Iris pigment epithelial cell (primary cell): ENCODE results near the gene DNAJC5G.
"Not testable (repeated sequence)": the region's sequence is repeated elsewhere in the genome, so short reads cannot be mapped to it uniquely, and the experiment has no call there.

Experiments used
- DNase-seq: peaks from one replicate; pipeline ENCODE4 v3.0.0-alpha.2; 2011; ENCODE audit warnings: low read depth

The DNAJC5G gene

DNA sequence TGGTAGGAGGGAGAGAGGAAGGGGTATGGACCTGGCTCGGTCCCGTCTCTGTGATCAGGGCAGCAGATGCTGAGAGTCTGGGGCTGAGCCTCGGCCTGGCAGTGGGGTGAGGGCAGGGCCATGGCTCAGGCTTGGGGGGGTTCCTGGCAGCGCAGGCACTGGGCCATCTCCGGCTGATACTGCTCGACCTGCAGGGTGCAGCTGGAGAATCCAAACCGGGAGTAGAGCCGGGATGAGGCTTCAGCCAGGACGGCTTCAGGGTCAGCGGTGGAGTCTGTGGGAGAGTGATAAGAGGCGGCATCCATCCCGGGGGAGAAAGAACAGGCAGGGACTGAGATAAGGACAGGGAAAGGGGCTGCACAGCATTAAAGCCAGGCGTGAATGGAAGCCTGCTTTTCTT lies 20.0 kb upstream of the DNAJC5G start:
- DNase-seq, result no peak

DNA sequence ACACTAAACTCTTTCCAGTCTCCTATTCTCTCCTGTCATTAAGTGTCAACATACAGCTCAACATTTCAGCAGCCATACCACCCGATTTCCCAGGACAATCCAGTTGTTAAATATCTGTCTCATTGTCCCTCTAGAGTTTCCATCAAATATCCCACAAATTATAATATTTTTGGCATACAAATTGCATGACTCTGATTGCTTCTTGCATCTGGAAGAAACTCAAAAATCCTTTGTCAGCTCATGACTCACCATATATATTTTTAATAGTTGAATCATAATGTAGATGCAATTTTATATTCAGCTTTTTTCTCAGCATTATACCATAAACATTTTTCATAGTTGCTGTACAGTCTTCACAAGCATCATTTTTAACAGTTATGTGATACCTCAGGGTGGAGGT lies 19.6 kb upstream of the DNAJC5G start:
- DNase-seq, result peak; percentile 44

DNA sequence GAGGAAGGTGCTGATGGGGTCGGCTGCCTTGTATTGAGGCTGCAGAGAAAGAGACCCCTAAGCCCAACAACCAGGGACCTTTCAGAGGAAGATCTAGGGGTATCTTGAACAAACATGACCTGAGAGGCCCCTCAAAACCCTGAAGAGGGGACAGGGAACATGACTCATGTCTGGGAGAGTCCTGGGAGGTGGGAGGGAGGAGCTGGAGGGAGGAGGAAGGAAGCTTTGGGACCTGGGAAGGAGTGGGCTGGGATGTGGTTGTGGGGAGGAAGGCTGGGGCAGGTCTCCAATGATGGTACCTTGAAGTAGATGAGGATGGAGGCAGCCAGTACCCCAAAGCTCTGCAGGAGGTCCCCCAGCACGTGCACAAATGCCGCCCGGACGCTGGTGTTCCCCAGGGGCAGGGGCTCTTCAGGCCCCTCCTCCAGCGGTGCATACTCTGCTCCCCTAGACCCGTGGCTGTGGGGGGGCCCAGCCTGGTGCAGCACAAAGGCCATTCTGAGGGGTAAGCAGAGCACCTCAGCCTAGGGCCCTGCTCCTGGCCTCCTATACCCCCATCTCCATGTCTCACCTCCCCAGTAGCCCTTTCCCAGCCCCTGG lies 18.3 kb upstream of the DNAJC5G start:
- no peak for DNase-seq

DNA sequence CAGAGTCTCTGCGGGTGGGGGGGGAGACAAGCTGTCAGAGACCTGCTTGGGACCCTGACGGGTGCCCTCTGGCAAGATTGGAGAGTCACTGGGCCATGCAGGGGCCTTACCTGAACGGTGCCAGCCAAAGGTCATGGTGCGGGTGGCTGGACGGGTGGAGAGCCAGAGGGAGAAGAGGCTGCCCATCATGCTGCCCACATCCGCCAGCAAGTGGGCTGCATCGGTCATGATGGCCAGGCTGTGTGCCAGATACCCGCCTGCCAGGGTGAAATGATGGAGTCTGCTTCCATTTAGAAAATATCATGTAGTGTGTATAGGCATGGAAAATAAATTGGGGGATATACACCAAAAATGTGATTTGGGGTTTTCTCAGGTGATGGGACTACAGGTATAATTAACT lies 17.2 kb upstream of the DNAJC5G start:
- DNase-seq, result no peak

DNA sequence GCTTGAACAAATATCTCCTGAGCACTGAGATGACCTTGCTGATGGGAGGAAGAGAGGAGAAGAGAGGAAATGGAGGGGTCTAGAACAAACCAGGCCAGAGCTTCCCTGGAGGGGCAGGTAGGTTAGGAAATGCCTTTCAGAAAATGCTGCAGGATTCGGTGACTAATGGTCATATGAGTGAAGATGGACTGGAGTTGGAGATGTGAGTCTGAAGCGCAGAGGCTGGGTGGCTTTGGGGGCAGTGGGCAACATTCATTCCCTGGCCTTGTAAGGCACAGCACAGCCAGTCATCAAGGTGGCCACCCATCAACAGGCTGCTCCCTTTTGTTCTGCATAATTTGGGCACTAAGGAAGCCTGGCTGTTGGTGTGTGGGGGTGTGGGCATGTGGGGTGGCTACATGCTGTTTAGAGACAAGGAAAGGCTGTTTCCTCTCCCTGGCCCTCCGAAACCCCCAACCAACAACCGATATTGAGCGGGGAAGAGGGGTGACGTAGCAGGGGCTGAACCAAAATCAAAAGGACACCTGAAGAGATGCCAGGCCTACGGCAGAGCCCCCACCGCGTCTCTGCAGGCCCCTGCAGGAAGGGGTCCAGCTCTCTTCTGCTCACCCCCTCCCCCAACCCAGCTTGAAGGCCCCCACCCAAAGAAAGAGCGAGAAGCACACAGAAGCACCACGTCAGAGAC lies 13.8 kb upstream of the DNAJC5G start:
- DNase-seq, result no peak

DNA sequence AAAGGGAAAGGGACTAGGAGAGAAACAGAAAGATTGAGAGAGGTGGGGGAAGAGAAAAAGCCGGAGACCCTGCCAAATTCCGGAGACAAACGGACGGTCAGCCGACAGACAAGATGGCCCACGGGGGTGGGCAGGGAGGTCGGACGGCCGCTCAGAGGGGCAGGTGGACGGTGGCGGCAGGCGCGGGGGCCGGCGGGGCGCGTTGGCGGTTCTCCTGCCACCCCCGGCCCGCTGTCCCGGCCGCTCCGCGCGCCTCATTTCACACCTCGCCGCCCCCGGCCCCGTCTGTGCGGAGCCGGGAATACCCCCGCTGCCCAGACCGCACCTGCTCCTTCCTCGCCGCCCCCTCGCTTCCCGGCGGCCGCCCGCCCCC lies 13.3 kb upstream of the DNAJC5G start:
- no peak for DNase-seq

DNA sequence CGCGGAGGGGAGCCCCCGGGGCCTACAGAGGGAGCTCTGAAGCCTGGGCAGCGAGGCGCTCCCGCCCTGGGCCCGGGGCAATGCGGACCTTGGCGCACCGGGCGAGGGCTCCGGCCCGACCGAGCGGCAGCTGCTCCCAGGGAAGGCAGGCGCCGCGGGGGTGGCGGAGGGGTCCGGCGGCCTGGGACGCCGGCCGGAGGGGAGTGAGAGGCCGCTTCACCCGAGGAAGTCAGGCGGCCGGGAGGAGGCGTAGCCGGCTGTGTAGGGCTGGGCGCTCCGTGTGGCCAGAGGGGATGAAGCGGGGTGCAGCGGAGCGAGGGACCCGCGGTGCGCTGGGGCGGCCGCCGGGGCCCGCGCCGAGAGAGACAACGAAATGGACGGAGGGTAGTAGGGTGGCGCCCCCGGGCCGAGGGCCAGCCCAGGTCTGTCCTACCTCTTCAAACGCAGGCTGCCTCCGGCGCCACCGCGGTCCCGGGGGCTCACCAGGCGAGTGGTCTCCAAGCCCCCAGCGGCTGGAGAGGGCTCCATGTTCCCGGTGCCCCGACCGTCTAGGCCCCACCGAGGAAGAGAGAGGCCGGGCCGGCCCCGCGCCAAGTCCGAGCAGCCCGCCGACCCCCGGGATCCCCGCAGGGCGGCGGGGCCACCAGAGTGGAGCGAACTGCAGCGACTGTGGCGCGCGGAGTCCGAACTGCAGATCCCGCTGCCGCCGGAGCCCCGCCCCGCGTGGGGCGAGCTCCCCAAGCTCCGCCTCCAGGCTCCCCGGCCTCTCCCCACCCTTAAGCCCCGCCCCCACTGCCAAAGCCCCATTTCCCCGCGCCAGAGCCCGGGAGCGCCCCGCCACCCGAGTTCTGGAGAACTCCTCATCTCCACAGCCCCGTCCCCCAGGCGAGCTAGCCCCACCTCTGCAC lies 12.6 kb upstream of the DNAJC5G start, which contains the start of gene SLC30A3:
TSS of gene SLC30A3 (minus strand) at position 669 of the 908 bp plus-strand sequence. CDS start at position 528, 141 bp downstream.
- DNase-seq, result peak; percentile 36

DNA sequence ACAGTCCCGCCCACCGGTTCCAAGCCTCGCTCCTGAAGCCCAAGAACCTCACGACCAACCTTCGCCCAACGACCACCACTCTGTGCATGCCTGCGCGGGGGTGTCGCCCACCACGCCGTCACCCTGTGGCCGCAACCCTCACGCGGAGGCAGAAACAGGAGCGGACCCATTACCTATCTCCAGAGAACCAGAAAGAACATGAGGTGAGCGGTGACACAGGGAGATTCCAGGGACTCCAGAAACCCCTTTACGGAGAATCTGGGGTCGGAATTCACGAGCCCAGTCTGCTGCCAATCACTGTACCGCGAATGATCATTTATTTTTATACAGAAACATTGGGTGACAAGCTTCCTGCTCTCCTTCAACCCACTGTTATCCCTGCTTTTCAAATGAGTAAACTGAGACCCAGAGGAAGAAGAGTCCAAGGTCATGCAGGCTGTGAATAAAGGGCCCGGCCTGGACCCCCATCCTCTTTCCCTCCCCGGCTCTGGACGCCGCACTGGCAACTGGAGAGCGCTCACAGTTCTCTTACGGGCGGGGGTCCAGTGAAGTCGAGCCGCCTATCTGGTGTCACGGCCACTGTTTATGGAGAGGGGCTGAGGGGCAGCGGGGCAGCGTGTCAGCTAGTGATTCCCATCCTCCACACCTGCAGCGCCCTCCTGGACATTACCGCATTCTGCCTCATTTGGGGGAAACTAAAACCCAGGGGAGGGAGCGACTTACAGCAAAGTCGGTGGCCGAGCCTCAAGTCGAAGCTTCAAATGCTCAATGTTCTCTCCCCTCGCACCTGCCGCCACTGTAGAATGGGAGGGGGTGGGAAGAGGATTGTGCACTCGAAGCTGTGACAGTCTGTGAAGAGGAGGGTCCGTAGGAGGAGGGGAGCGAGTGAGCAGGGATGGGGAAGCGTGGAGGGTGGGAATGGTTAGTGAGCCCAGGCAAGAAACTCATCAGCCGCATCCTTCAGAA lies 11.7 kb upstream of the DNAJC5G start:
- no peak for DNase-seq

DNA sequence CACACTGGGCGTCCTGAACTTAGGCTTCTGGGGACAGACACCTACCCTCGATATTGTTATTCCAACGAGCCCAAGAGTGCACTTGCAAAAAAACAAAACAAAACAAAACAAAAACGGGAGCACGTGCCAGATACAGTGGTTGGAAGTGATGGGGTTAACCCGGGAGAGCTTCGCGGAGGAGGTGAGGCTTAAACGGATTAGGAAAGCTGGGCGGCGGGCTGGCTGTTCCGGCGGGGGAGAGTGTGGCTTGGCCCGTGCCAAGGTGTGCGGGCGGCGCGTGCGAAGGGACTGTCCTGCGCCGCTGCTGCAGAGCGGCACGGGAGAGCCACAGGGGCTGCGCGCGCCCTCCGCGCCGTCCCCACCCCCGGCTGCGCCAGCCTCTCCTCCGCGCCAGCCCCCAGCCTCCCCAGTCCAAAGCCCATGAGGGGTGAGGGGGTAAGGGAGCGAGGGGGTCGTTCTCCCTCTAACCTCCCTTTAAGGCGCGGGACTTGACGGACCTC lies 10.9 kb upstream of the DNAJC5G start:
- no peak for DNase-seq

DNA sequence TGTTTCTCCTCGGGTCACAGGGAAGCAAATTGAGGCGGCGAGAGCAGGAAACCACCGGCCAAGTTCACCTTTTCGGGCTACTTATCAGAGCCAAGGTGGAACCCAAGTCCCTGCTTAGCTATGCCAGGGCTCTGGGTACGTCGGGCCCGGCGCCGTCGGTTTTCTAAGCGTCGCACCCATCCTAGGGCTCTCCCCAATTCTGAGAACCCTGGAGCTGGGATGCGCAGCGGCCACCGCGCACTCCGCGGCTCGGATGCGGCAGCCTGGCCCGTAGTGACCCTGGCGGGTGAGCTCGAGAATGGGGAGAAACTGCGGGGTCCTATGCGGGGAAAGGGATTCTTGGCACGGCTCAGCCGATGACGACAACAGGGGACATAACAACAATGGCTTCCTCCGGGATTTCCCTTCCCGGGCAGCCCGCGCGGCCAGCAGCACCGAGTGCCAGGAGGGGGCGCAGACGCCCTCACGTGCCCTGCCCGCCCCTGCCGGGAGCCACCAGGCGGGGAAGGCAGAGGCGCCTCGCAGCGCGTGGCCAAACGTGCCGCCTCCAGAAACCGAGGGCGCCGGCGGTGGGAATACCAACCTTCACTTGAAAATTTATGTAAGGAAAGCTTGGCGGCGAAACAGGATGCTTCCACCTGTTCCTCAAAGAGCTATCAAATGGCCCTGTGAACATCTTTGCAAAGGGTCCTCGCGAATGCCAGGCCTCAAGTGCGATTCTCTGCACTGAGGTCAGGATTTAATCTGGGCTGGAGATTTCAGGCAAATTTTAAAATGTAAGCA lies 10.3 kb upstream of the DNAJC5G start:
- DNase-seq, result peak; percentile 27

DNA sequence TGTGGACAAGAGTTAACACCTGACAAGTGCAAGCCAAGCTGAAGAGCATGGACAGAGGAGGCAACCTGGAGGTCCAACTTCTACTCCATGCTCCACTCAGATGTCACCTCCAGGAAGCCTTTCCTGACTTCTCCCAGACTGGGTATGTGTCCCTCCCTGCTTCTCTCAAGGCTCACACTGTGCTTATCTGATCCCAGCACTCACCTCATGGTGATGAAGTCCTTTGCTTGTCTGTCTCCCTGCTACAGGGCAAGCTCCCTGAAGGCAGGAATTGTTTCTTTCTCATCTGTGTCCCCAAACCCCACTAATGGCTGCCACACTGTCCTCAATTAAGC lies 9.7 kb upstream of the DNAJC5G start:
- no peak for DNase-seq

DNA sequence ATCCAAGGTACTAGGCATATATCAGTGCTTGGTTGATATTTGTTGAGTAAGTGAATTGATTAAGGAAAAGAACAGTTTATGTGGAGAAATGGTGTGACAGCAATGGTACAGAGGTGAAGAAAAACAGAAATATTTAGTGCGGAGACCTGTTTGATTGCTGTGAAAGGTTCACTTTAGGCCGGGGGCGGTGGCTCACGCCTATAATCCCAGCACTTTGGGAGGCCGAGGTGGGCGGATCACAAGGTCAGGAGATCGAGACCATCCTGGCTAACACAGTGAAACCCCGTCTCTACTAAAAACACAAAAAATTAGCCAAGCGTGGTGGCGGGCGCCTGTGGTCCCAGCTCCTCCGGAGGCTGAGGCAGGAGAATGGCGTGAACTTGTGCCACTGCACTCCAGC lies 6.9 kb upstream of the DNAJC5G start:
- not testable (repeated sequence) for DNase-seq

DNA sequence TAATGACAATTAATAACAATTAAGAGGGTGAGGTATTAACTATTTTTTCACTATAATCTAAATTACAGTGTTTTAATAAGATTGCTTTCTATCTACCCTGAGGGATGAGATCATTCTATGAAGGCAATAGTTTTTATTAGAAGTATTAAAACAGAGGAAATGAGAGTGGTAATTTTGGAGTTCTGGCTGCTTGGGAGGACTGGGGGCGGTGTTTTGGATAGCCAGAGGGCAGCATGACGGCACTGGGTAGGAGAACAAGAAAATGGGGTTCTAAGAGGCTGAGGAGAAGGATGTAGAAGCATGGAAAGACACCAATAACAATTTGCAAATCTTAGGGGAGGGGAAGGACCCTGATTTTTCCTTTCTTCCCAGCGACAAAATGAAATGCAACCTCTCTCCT lies 5.1 kb upstream of the DNAJC5G start:
- DNase-seq, result no peak

DNA sequence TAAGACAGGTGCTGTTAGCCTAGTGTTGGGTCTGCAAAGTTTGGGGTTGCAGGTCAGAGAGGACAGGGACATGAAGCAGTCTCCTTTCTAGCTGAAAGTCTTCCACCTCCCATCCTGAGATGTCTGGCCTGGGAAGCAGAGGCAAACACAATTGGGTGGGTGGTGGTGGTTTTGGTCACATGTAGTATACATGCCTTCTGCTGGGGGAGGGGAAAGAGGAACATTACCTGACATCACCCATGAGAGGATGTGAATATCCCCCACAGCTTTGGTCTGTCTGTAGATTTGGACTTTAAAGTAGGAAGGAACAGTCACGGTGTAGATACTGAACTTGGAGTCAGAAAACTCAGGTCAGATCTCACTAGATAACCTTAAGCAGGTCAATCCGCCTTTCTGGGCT lies 4.6 kb upstream of the DNAJC5G start:
- DNase-seq, result no peak

DNA sequence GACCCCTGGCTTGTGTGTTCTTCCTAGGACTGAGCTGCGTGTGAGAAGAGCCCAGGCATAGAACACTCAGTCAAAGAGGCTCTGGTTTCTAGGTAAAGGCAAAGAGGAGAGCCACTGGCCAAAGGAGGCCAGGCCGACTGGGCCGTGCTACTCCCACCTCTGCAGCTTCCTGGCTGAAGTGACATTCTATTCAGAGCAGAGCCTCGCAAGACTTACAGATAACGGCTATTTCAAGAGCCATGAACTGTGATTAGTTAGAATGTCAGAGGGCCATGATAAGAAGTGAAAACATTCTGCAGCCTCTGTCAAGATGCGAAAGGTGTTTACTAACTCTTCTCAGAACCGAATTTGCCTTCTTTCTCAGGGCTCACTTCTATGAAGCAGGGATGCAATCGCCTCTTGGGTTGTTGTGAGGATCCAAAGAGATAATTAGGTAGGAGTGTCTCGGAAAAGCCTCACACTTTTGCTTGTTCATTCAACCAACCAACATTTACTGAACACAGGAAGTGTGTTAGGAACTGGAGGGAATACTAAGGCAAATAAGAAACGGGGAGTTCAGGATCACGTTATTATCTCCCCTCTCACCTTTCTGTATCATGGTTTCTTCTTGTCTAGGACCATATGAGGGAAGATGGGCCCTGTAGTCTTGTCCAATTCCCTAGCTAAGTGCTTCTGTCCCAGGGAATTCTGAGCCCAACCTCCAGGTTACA lies 3.4 kb upstream of the DNAJC5G start:
- no peak for DNase-seq

DNA sequence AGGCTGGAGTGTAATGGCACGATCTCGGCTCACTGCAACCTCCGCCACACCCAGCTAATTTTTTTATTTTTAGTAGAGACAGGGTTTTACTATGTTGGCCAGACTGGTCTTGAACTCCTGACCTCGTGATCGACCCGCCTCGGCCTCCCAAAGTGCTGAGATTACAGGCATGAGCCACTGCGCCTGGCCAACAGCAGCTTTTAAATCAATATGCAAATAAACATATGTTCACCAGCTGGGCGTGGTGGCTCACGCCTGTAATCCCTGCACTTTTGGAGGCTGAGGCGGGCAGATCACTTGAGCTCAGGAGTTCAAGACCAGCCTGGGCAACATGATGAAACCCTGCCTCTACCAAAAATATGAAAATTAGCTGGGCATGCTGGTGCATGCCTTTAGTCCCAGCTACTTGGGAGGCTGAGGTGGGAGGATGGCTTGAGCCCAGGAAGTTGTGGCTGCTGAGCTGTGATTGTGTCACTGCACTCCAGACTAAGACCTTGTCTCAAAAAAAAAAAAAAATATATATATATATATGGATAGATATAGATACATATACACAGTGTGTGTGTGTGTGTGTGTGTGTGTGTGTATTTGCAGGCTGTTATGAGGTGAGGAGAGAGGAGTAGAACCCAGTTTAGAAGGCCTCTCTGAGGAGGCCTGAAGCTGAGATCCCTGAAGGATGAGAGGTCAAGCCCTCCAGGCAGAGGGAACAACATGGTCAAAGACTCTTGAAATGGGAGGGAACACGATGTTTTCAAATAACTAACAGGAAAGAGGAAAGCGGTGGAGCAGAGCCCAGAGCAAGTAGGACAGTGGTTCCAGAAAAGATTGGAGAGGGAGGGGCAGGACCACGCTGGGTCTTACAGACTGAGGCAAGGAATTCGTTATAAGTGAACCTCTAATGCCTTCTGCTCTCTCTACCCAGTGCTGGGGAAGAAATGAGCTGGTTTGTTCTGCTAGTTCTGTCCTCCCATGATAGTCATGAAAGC lies 2.4 kb upstream of the DNAJC5G start:
- DNase-seq, result not testable (repeated sequence)

DNA sequence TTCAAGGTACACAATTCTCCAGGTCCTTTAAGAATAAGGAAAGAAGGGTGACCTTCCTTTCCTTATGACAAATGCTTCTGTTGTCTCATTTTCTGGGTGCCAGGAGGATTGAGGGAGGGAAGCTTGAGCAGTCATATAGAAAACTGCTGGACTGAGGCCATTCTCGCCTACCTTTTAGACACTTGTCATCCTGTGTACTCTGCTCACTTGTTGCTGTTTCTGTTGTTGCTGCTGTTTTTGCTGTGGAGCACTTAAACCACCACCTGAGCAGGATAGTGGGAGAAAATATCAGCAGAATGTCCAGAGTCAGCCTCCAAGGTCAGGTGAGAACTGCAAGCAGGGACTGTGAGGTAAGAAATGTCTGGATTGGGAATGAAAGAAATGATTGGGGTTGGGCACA lies 2.8 kb downstream of the DNAJC5G start:
- DNase-seq, result no peak

DNA sequence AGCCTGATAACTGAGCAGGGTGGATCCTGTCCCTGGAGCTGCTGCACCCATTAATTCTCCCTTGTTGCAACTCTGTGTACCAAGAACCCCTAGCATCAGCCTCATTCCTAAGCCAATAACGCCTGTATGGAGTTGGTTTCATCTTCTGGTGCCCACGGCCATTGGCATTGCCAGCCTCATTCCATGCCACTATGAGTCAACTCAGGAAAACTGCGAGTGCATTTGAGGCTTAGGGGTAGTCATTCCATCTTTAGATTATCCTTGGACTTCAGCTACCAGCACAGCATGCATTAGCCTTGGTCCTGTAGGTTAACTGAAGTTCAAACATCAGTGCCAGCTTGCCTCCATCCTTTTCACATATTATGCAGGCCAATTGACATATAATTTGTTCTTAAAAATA lies 5.6 kb downstream of the DNAJC5G start:
- no peak for DNase-seq

DNA sequence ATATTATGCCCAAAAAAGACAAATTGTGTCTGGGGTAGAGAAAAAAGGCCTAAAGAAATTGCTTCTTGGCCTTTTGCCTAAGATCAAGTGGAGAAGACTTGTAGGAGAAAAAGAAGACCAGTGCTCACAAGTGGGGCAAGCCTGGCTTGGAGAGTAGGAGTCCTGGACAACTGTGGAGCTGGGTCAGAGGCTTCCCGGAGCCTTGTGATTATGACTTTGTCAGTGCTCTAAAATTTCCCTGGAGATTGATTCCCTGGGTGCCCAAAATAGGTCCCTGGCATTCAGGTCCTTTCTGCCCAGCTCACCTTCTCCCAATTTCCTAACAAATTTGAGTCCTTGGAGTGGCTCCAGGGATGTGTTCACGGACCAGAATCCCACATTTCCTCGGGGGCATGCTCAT lies 6.2 kb downstream of the DNAJC5G start:
- DNase-seq, result no peak
